HCT116 (cell line): ENCODE data around the gene RBM34. TPM values are rescaled to one million over a fixed set of nuclear protein-coding genes. Genes with fewer than 3 reads are reported as not detected.
A peak's percentile ranks its signal among the peaks of the same experiment; 100 is the strongest.

Source experiments
- ATAC-seq: fragments of 200-7000 bp; cut with Tn5 transposase; 2 replicates; pipeline ENCODE4 v1.9.1; 2020; ENCODE audit warnings: mild to moderate bottlenecking, moderate library complexity
- BruUV-seq: library from RNA; stranded (reverse); fragments of 400-500 nt; replicated peaks from 2 replicates; lab custom pipeline; 2021; lab: Mats Ljungman, UMichigan
- CTCF ChIA-PET: fragments of 300-600 bp; sonication (Branson Sonifier 250); formaldehyde crosslinking; loops from one replicate; lab custom pipeline; 2021; ENCODE audit warnings: antibody characterized with exemption; lab: Charles Lee
- POLR2A ChIA-PET: fragments of 300-600, 350-600 bp; sonication (Branson Sonifier 250); formaldehyde crosslinking; loops from one replicate; lab custom pipeline; 2021; ENCODE audit warnings: antibody characterized with exemption; lab: Charles Lee
- RAD21 ChIA-PET, 2 experiments: fragments of 300-600 bp; sonication (Branson Sonifier 250); formaldehyde crosslinking; loops; one replicate each; lab custom pipeline; 2023; ENCODE audit warnings: low total read pairs in 2 of 2; ENCODE audit not compliant: uncharacterized antibody in 2 of 2, unreplicated experiment in 2 of 2, low non-redundant PET in 1 of 2; lab: Charles Lee
- DNase-seq: peaks from one replicate; pipeline ENCODE4 v3.0.0-alpha.2; 2010; ENCODE audit warnings: low read depth, low spot score
- H2AFZ ChIP-seq: fragments of 200-600 bp; shearing (Covaris generic), sonication (generic); 2 replicates; pipeline ENCODE4 v1.6.1; 2017; ENCODE audit warnings: low read depth, mixed run types, mixed read lengths, antibody characterized with exemption, low read length; ENCODE audit not compliant: poor library complexity, severe bottlenecking
- H3K27ac ChIP-seq: 2 replicates; pipeline ENCODE4 v1.5.1; 2012; ENCODE audit warnings: low read depth, low read length
- H3K27me3 ChIP-seq: fragments of 200-600 bp; sonication (generic); 2 replicates; pipeline ENCODE4 v1.6.1; 2016; ENCODE audit warnings: mixed run types, low read length, mixed read lengths; ENCODE audit not compliant: insufficient read depth
- H3K36me3 ChIP-seq, 2 experiments: fragments of 200-500 bp in 1 of 2; fragments of 200-600 bp in 1 of 2; sonication (Bioruptor generic) in 1 of 2; sonication (generic) in 1 of 2; 2 replicates each; pipeline versions ENCODE4 v1.5.1 to v1.6.1; 2014 to 2016; ENCODE audit warnings: low read length in 2 of 2, inconsistent platforms in 1 of 2, mixed read lengths in 1 of 2, mixed run types in 1 of 2; ENCODE audit not compliant: insufficient read depth in 2 of 2, control insufficient read depth in 1 of 2
- H3K4me1 ChIP-seq, 2 experiments: fragments of 200-600 bp in 1 of 2; sonication (generic) in 1 of 2; 2 replicates each; pipeline versions ENCODE4 v1.5.1 to v1.6.1; 2012 to 2017; ENCODE audit warnings: low read length in 2 of 2, inconsistent platforms in 1 of 2, mild to moderate bottlenecking in 1 of 2, mixed read lengths in 1 of 2, mixed run types in 1 of 2, moderate library complexity in 1 of 2; ENCODE audit not compliant: insufficient read depth in 2 of 2, control insufficient read depth in 1 of 2
- H3K4me2 ChIP-seq: fragments of 200-600 bp; sonication (generic); 2 replicates; pipeline ENCODE4 v1.6.1; 2017; ENCODE audit warnings: mixed run types, low read length, mixed read lengths
- H3K4me3 ChIP-seq, 2 experiments: fragments of 200-600 bp in 1 of 2; sonication (generic) in 1 of 2; replicated peaks in 1 of 2; 2 replicates each; pipeline ENCODE4 v1.5.1; 2011 to 2016; ENCODE audit warnings: low read length in 2 of 2, control low read depth in 1 of 2, low read depth in 1 of 2, mild to moderate bottlenecking in 1 of 2, mixed read lengths in 1 of 2, mixed run types in 1 of 2
- H3K79me2 ChIP-seq: fragments of 200-600 bp; sonication (generic); 2 replicates; pipeline ENCODE4 v1.6.1; 2017; ENCODE audit warnings: mild to moderate bottlenecking, mixed run types, low read length, moderate library complexity, mixed read lengths; ENCODE audit not compliant: insufficient read depth
- H3K9ac ChIP-seq: fragments of 200-600 bp; sonication (generic); 2 replicates; pipeline ENCODE4 v1.6.1; 2016; ENCODE audit warnings: low read length, mixed read lengths
- H3K9me2 ChIP-seq: fragments of 200-600 bp; sonication (generic), shearing (Covaris generic); 2 replicates; pipeline ENCODE4 v1.6.1; 2017; ENCODE audit warnings: mixed run types, mild to moderate bottlenecking, moderate library complexity; ENCODE audit not compliant: insufficient read depth
- H3K9me3 ChIP-seq, 2 experiments: fragments of 200-500 bp in 1 of 2; fragments of 200-600 bp in 1 of 2; sonication (Bioruptor generic) in 1 of 2; sonication (generic) in 1 of 2; 2 replicates each; pipeline ENCODE4 v1.6.1; 2014 to 2017; ENCODE audit warnings: low read length in 2 of 2, mixed read lengths in 2 of 2, inconsistent platforms in 1 of 2, low read depth in 1 of 2, mild to moderate bottlenecking in 1 of 2, mixed run types in 1 of 2, moderate library complexity in 1 of 2; ENCODE audit not compliant: control insufficient read depth in 1 of 2, insufficient read depth in 1 of 2
- H4K20me1 ChIP-seq: fragments of 200-600 bp; sonication (generic), shearing (Covaris generic); 2 replicates; pipeline ENCODE4 v1.6.1; 2017; ENCODE audit warnings: mixed run types, mild to moderate bottlenecking, moderate library complexity; ENCODE audit not compliant: insufficient read depth
- CBX3 ChIP-seq: IDR thresholded peaks from 2 replicates; pipeline ENCODE4 v1.6.1; 2012; ENCODE audit warnings: low read depth
- ELF1 ChIP-seq: IDR thresholded peaks from 2 replicates; pipeline ENCODE4 v1.6.1; 2012; ENCODE audit warnings: low read depth, borderline replicate concordance
- EZH2phosphoT487 ChIP-seq: fragments of 200-600 bp; IDR thresholded peaks from 2 replicates; pipeline ENCODE4 v1.6.1; 2018; ENCODE audit warnings: antibody characterized with exemption, borderline replicate concordance
- JUND ChIP-seq: IDR thresholded peaks from 2 replicates; pipeline ENCODE4 v1.6.1; 2012
- POLR2AphosphoS5 ChIP-seq: IDR thresholded peaks from 2 replicates; pipeline ENCODE4 v1.6.1; 2011; ENCODE audit warnings: mild to moderate bottlenecking, low read depth, low read length, moderate library complexity
- RAD21 ChIP-seq: IDR thresholded peaks from 2 replicates; pipeline ENCODE4 v1.6.1; 2012; ENCODE audit warnings: low read depth, mild to moderate bottlenecking
- SIN3A ChIP-seq: IDR thresholded peaks from 2 replicates; pipeline ENCODE4 v1.6.1; 2012; ENCODE audit warnings: low read depth
- SP1 ChIP-seq: IDR thresholded peaks from 2 replicates; pipeline ENCODE4 v1.6.1; 2012; ENCODE audit warnings: low read depth
- SRF ChIP-seq: IDR thresholded peaks from 2 replicates; pipeline ENCODE4 v1.6.1; 2012; ENCODE audit warnings: low read depth
- TCF7L2 ChIP-seq: IDR thresholded peaks from 2 replicates; pipeline ENCODE4 v1.7.0; 2011; ENCODE audit warnings: borderline replicate concordance, inconsistent platforms; ENCODE audit not compliant: insufficient read depth, insufficient read length; ENCODE audit errors: extremely low read depth
- YY1 ChIP-seq: IDR thresholded peaks from 2 replicates; pipeline ENCODE4 v1.6.1; 2011; ENCODE audit warnings: low read length, low read depth, moderate library complexity, mild to moderate bottlenecking; ENCODE audit not compliant: insufficient replicate concordance; ENCODE audit errors: extremely low read depth
- ZFX ChIP-seq: fragments of 450-650 bp; IDR thresholded peaks from 2 replicates; pipeline ENCODE4 v1.6.1; 2017
- intact Hi-C: fragments of 100-400 bp; cut with micrococcal nuclease; formaldehyde crosslinking; loops from 2 replicates; pipeline ENCODE4 v1.10.0; 2022
- total RNA-seq: library from RNA; stranded (reverse); gene quantifications from one replicate; pipeline ENCODE4 v1.2.1, GENCODE V29; 2021; ENCODE audit not compliant: unreplicated experiment
- TF ChIP-seq, protein P1 (sequence below): IDR thresholded peaks from 2 replicates; pipeline ENCODE4 v1.6.1; 2012
- TF ChIP-seq, protein P2 (sequence below): IDR thresholded peaks from 2 replicates; pipeline ENCODE4 v1.6.1; 2011; ENCODE audit warnings: mild to moderate bottlenecking, low read length, moderate library complexity; ENCODE audit not compliant: insufficient replicate concordance; ENCODE audit errors: extremely low read depth
- TF ChIP-seq, protein P3 (sequence below), 3 experiments: fragments of 200-600 bp in 1 of 3; sonication (generic) in 1 of 3; IDR thresholded peaks in 2 of 3; conservative IDR thresholded peaks in 1 of 3; 2 replicates each; pipeline ENCODE4 v1.5.1; 2012 to 2017; ENCODE audit warnings: low read depth in 2 of 3, low read length in 2 of 3, antibody characterized with exemption in 1 of 3, borderline replicate concordance in 1 of 3, control low read depth in 1 of 3, mild to moderate bottlenecking in 1 of 3, mixed read lengths in 1 of 3, mixed run types in 1 of 3, moderate library complexity in 1 of 3; ENCODE audit not compliant: insufficient read depth in 1 of 3

RBM34 gene
- total RNA-seq, 1 experiment from 2014 or later = 82.0 TPM

GRCh38 chr1:235107368-235108184, 53.5 kb downstream of the RBM34 start:
- H2AFZ ChIP-seq = no peak overlapping the region
- H3K36me3 ChIP-seq = peaks cover 21 to 45% of the 10 kb centered on the region in 2 experiments; a peak in 3 of 4 replicates
- H3K4me1 ChIP-seq = peaks cover 4 to 14% of the 10 kb centered on the region in 2 experiments; a peak in 3 of 4 replicates
- POLR2A ChIA-PET = no interaction called here
- no peak overlapping the region for H3K4me3 ChIP-seq
- TF ChIP-seq POLR2AphosphoS5 = peak; percentile 16; the same call in 1 of the 2 replicates
- TF ChIP-seq SRF = no peak
- BruUV-seq = no TSS peak
- ATAC-seq = no peak
- H3K79me2 ChIP-seq = peaks cover 23% of the 10 kb centered on the region
- no peaks in the 10 kb centered on the region for H3K9me3 ChIP-seq
- no peak overlapping the region for H3K4me2 ChIP-seq
- CTCF ChIA-PET = no interaction called here
- RAD21 ChIA-PET = no interaction called here
- H3K27ac ChIP-seq = no peak overlapping the region
- 0 out of 2 replicates have a peak, but pooled peaks cover 10% of the 10 kb centered on the region for H4K20me1 ChIP-seq
- DNase-seq = no peak
- H3K27me3 ChIP-seq = no peaks in the 10 kb centered on the region
- intact Hi-C loops = no loop called here
- no peaks in the 10 kb centered on the region for H3K9me2 ChIP-seq
- no peak overlapping the region for H3K9ac ChIP-seq

DNA sequence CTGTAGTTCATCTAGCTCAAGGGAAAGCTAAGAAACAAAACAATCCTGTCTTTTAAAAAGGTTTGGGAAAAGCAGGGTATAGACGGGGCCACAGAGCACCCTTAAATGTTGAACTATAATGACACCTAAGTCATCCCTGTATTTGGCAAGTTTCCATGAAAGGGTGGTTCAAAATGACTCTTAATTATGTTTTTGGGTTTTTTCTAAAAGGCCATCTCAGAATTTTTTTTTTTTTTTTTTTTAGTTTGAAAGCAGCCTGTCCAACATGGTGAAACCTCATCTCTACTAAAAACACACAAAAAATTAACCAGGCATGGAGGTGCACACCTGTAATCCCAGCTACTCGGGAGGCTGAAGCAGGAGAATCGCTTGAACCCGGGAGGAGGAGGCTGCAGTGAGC, 54.6 kb downstream of the RBM34 start:
- H3K9me3 ChIP-seq = no peaks in the 10 kb centered on the region
- H3K9me2 ChIP-seq = no peaks in the 10 kb centered on the region
- H3K79me2 ChIP-seq = peaks cover 15% of the 10 kb centered on the region
- BruUV-seq = no TSS peak
- ATAC-seq = no peak
- POLR2A ChIA-PET = no interaction called here
- CTCF ChIA-PET = interaction anchor here (0.7 to 1.3 kb wide), 4 partner anchors 51 to 676 kb away, joined by 3 to 5 read pairs (median 3); partner anchors contain the start of gene B3GALNT2
- no peak overlapping the region for H3K27ac ChIP-seq
- H3K4me2 ChIP-seq = no peak overlapping the region
- H3K4me3 ChIP-seq = no peak overlapping the region
- H3K27me3 ChIP-seq = no peaks in the 10 kb centered on the region
- DNase-seq = no peak
- H4K20me1 ChIP-seq = 0 out of 2 replicates have a peak, but pooled peaks cover 10% of the 10 kb centered on the region
- H3K36me3 ChIP-seq = peaks cover 13 to 38% of the 10 kb centered on the region in 2 experiments; a peak in 3 of 4 replicates
- intact Hi-C loops = no loop called here
- RAD21 ChIA-PET = no interaction called here
- peaks cover 4 to 14% of the 10 kb centered on the region in 2 experiments; a peak in 3 of 4 replicates for H3K4me1 ChIP-seq
- H2AFZ ChIP-seq = no peak overlapping the region
- no peak overlapping the region for H3K9ac ChIP-seq
- TF ChIP-seq, protein P1, sequence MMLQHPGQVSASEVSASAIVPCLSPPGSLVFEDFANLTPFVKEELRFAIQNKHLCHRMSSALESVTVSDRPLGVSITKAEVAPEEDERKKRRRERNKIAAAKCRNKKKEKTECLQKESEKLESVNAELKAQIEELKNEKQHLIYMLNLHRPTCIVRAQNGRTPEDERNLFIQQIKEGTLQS = no peak
- TF ChIP-seq YY1 (no peak), SIN3A (no peak), ZFX (no peak), ELF1 (no peak), CBX3 (no peak), SP1 (no peak), RAD21 (no peak), TCF7L2 (no peak), EZH2phosphoT487 (no peak), JUND (no peak), POLR2AphosphoS5 (no peak), SRF (no peak)
- TF ChIP-seq, protein P2, sequence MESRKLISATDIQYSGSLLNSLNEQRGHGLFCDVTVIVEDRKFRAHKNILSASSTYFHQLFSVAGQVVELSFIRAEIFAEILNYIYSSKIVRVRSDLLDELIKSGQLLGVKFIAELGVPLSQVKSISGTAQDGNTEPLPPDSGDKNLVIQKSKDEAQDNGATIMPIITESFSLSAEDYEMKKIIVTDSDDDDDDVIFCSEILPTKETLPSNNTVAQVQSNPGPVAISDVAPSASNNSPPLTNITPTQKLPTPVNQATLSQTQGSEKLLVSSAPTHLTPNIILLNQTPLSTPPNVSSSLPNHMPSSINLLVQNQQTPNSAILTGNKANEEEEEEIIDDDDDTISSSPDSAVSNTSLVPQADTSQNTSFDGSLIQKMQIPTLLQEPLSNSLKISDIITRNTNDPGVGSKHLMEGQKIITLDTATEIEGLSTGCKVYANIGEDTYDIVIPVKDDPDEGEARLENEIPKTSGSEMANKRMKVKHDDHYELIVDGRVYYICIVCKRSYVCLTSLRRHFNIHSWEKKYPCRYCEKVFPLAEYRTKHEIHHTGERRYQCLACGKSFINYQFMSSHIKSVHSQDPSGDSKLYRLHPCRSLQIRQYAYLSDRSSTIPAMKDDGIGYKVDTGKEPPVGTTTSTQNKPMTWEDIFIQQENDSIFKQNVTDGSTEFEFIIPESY = no peak
- TF ChIP-seq, protein P3, sequence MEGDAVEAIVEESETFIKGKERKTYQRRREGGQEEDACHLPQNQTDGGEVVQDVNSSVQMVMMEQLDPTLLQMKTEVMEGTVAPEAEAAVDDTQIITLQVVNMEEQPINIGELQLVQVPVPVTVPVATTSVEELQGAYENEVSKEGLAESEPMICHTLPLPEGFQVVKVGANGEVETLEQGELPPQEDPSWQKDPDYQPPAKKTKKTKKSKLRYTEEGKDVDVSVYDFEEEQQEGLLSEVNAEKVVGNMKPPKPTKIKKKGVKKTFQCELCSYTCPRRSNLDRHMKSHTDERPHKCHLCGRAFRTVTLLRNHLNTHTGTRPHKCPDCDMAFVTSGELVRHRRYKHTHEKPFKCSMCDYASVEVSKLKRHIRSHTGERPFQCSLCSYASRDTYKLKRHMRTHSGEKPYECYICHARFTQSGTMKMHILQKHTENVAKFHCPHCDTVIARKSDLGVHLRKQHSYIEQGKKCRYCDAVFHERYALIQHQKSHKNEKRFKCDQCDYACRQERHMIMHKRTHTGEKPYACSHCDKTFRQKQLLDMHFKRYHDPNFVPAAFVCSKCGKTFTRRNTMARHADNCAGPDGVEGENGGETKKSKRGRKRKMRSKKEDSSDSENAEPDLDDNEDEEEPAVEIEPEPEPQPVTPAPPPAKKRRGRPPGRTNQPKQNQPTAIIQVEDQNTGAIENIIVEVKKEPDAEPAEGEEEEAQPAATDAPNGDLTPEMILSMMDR (IDR thresholded peaks at IDR 0.05 in 2 of 3, conservative IDR thresholded peaks at IDR 0.05 in 1 of 3; ENCODE audit: borderline replicate concordance in 1 of 3, insufficient read depth in 1 of 3, low read depth in 2 of 3, low read length in 2 of 3) = no peak
